GM12878 (cell line): ENCODE results near the gene ELN. TPM values are rescaled to one million over a fixed set of nuclear protein-coding genes. Genes with fewer than 3 reads are reported as not detected.

ENCODE experiments used
- ATAC-seq: fragments of 200-7000 bp; cut with Tn5 transposase; 3 replicates; pipeline ENCODE4 v1.9.1; 2020; ENCODE audit warnings: mild to moderate bottlenecking, moderate library complexity
- BruUV-seq: library from RNA; stranded (reverse); fragments of 400-500 nt; replicated peaks from 2 replicates; lab custom pipeline; 2021; lab: Mats Ljungman, UMichigan
- CTCF ChIA-PET: fragments of 300-600 bp; sonication (Branson Sonifier 250); formaldehyde crosslinking; extraction: SDS; loops from one replicate; lab custom pipeline; 2021; ENCODE audit warnings: inconsistent platforms; lab: Yijun Ruan, JAX
- POLR2A ChIA-PET: fragments of 350-600 bp; formaldehyde crosslinking; extraction: SDS; loops from one replicate; lab custom pipeline; 2021; ENCODE audit warnings: inconsistent platforms; lab: Charles Lee
- RAD21 ChIA-PET: fragments of 300-600 bp; sonication (Branson Sonifier 250); formaldehyde crosslinking; loops from one replicate; lab custom pipeline; 2023; ENCODE audit warnings: antibody characterized with exemption; ENCODE audit not compliant: unreplicated experiment; lab: Charles Lee
- SMC1A ChIA-PET: fragments of 300-600 bp; sonication (Branson Sonifier 250); formaldehyde crosslinking; loops from one replicate; lab custom pipeline; 2023; ENCODE audit not compliant: unreplicated experiment, uncharacterized antibody; lab: Charles Lee
- DNase-seq: peaks from one replicate; pipeline ENCODE4 v3.0.0-alpha.2; 2011; ENCODE audit warnings: low read depth, low spot score
- FAIRE-seq: peaks from 3 replicates; lab custom pipeline; 2011; peaks lifted over from hg19 to GRCh38; lab: Jason Lieb, UNC
- H2AFZ ChIP-seq: 2 replicates; pipeline ENCODE4 v1.6.0; 2011; ENCODE audit warnings: low read depth, low read length, control low read depth; ENCODE audit not compliant: control insufficient read depth
- H3K27ac ChIP-seq: 2 replicates; pipeline ENCODE4 v1.5.1; 2011; ENCODE audit warnings: control low read depth; ENCODE audit not compliant: control insufficient read depth, insufficient read depth
- H3K27me3 ChIP-seq, 2 experiments: replicated peaks in 1 of 2; 2 replicates each; pipeline versions ENCODE4 v1.6.0 to v1.6.1; 2011; ENCODE audit warnings: low read length in 1 of 2; ENCODE audit not compliant: control insufficient read depth in 2 of 2, insufficient read depth in 2 of 2
- H3K36me3 ChIP-seq, 2 experiments: 2 replicates each; pipeline ENCODE4 v1.5.1; 2011; ENCODE audit warnings: low read length in 1 of 2; ENCODE audit not compliant: control insufficient read depth in 2 of 2, insufficient read depth in 2 of 2
- H3K4me1 ChIP-seq: 2 replicates; pipeline ENCODE4 v1.6.1; 2011; ENCODE audit warnings: mild to moderate bottlenecking, low read length, moderate library complexity, mixed read lengths; ENCODE audit not compliant: control insufficient read depth, insufficient read depth
- H3K4me2 ChIP-seq: 2 replicates; pipeline ENCODE4 v1.6.0; 2011; ENCODE audit warnings: control low read depth; ENCODE audit not compliant: control insufficient read depth, insufficient read depth
- H3K4me3 ChIP-seq: fragments of 200-600 bp; sonication (generic); 2 replicates; pipeline ENCODE4 v1.5.1; 2016
- H3K79me2 ChIP-seq: 2 replicates; pipeline ENCODE4 v1.6.0; 2011; ENCODE audit warnings: low read length; ENCODE audit not compliant: control insufficient read depth, insufficient read depth
- H3K9ac ChIP-seq: 2 replicates; pipeline ENCODE4 v1.8.0; 2011; ENCODE audit warnings: low read length, control low read depth, mixed read lengths; ENCODE audit not compliant: control insufficient read depth, insufficient read depth
- H3K9me3 ChIP-seq: replicated peaks from 3 replicates; pipeline ENCODE4 v1.5.1; 2011; ENCODE audit warnings: mild to moderate bottlenecking, low read length; ENCODE audit not compliant: control insufficient read depth, insufficient read depth
- H4K20me1 ChIP-seq: 2 replicates; pipeline ENCODE4 v1.6.0; 2011; ENCODE audit not compliant: control insufficient read depth, insufficient read depth
- ATF3 ChIP-seq: IDR thresholded peaks from 2 replicates; pipeline ENCODE4 v1.6.1; 2011; ENCODE audit warnings: low read depth, mild to moderate bottlenecking, low read length, moderate library complexity, borderline replicate concordance; ENCODE audit errors: extremely low read depth
- E4F1 ChIP-seq: fragments of 450-650 bp; IDR thresholded peaks from 2 replicates; pipeline ENCODE4 v1.6.1; 2018; ENCODE audit warnings: borderline replicate concordance, mild to moderate bottlenecking; ENCODE audit not compliant: partially characterized antibody
- MLLT1 ChIP-seq: fragments of 450-650 bp; IDR thresholded peaks from 2 replicates; pipeline ENCODE4 v1.6.1; 2016; ENCODE audit warnings: mild to moderate bottlenecking
- WGBS: methylation state at CpG from one replicate; pipeline ENCODE4 v1.1.6; 2016; ENCODE audit warnings: low lambda C conversion rate; ENCODE audit not compliant: insufficient replicate concordance, insufficient coverage; ENCODE audit errors: missing lambda C conversion rate; 5-methylcytosine and 5-hydroxymethylcytosine counted together
- in situ Hi-C: fragments of 300-500 bp; cut with MboI; formaldehyde crosslinking; loops from 9 replicates; pipeline ENCODE4 v1.14.3; 2018; ENCODE audit warnings: mixed read lengths
- intact Hi-C: fragments of 100-400 bp; cut with micrococcal nuclease; formaldehyde crosslinking; loops from one replicate; pipeline ENCODE4 v1.14.2; 2022; ENCODE audit not compliant: unreplicated experiment
- polyA plus RNA-seq, 11 experiments: library from polyadenylated mRNA; depleted of rRNA in 4 of 11; unstranded in 6 of 11; stranded (reverse) in 5 of 11; fragments of >200 nt; fragmentation: Nextera tagmentation in 4 of 11; fragmentation: Illumina TruSeq in 1 of 11; extraction: Ambion mirVana in 4 of 11; extraction: Trizol in 1 of 11; gene quantifications; 1 replicate in 1 of 11; 2 replicates in 10 of 11; pipeline versions ENCODE4 v1.2.1 to v1.2.3, GENCODE V29; 2011 to 2016; ENCODE audit warnings: inconsistent platforms in 2 of 11, missing spikeins in 2 of 11, low read depth in 1 of 11
- total RNA-seq, 4 experiments: library from RNA; depleted of rRNA in 3 of 4; stranded (reverse); fragments of >200 nt in 3 of 4; fragmentation: Illumina TruSeq in 1 of 4; extraction: Trizol in 1 of 4; gene quantifications; 2 replicates each; pipeline versions ENCODE4 v1.2.1 to v1.2.3, GENCODE V29; 2013 to 2021

Gene ELN
- total and polyA plus RNA-seq, 10 of the 15 experiments (the other 5 are each of a cell fraction or from before 2014, with no cell fraction given), result 0.08 to 0.27 (median 0.23) TPM; not detected in 7

GRCh38 chr7:74069790-74070618 is 42.0 kb downstream of the ELN start:
- H4K20me1 ChIP-seq, result no peaks in the 10 kb centered on the region
- no TSS peak for BruUV-seq
- H3K27ac ChIP-seq, result no peak overlapping the region
- H2AFZ ChIP-seq, result no peak overlapping the region
- WGBS, result 59% methylated on average over 11 of the region's 11 CpGs
- no peaks in the 10 kb centered on the region; a peak in 1 of 4 replicates for H3K36me3 ChIP-seq
- no peak overlapping the region for H3K9ac ChIP-seq
- no peak for DNase-seq
- no peak for FAIRE-seq
- intact Hi-C loops, result loop anchor here (5.0 to 10.0 kb wide), 2 partner anchors 55 to 112 kb away; no protein-coding TSS in a partner anchor
- no peaks in the 10 kb centered on the region for H3K4me1 ChIP-seq
- RAD21 ChIA-PET, result interaction anchor here (0.6 to 4.0 kb wide), 5 partner anchors 108 to 331 kb away, joined by 4 to 20 read pairs (median 9); no protein-coding TSS in a partner anchor
- CTCF ChIA-PET, result interaction anchor here (0.6 to 5.1 kb wide), 15 partner anchors 9 to 1521 kb away, joined by 3 to 58 read pairs (median 4); partner anchors contain the start of gene EIF4H
- no peaks in the 10 kb centered on the region for H3K27me3 ChIP-seq
- ATAC-seq, result no peak
- no peak overlapping the region for H3K4me2 ChIP-seq
- no peak overlapping the region for H3K4me3 ChIP-seq
- H3K9me3 ChIP-seq, result no peaks in the 10 kb centered on the region
- TF ChIP-seq E4F1 (no peak), ATF3 (no peak), MLLT1 (peak; percentile 43; the same call in 1 of the 2 replicates)
- TF ChIP-seq, all 136 proteins: peak for 1
- ChIA-PET SMC1A (interaction anchor here (0.6 to 2.5 kb wide), 13 partner anchors 24 to 331 kb away, joined by 3 to 12 read pairs (median 3); no protein-coding TSS in a partner anchor), POLR2A (interaction anchor here (0.6 to 0.7 kb wide), 2 partner anchors 106 to 121 kb away, joined by 3 to 7 read pairs; no protein-coding TSS in a partner anchor)
- H3K79me2 ChIP-seq, result no peaks in the 10 kb centered on the region
- in situ Hi-C loops, result no loop called here
